Measurements from ENCODE around the gene DEPP1. TPM values are rescaled to one million over a fixed set of nuclear protein-coding genes. Genes with fewer than 3 reads are reported as not detected.

Gene DEPP1
- polyA plus RNA-seq, 2 of the 4 experiments (the other 2 are of a cell fraction) = 0.46 to 0.92 TPM

GRCh38 chr10:44980309-44981171 lies 1.9 kb upstream of the DEPP1 start (continued):
- TF ChIP-seq HOXA7 (CRISPR knock-in tag; IDR thresholded peaks at IDR 0.05) = no peak

DNA sequence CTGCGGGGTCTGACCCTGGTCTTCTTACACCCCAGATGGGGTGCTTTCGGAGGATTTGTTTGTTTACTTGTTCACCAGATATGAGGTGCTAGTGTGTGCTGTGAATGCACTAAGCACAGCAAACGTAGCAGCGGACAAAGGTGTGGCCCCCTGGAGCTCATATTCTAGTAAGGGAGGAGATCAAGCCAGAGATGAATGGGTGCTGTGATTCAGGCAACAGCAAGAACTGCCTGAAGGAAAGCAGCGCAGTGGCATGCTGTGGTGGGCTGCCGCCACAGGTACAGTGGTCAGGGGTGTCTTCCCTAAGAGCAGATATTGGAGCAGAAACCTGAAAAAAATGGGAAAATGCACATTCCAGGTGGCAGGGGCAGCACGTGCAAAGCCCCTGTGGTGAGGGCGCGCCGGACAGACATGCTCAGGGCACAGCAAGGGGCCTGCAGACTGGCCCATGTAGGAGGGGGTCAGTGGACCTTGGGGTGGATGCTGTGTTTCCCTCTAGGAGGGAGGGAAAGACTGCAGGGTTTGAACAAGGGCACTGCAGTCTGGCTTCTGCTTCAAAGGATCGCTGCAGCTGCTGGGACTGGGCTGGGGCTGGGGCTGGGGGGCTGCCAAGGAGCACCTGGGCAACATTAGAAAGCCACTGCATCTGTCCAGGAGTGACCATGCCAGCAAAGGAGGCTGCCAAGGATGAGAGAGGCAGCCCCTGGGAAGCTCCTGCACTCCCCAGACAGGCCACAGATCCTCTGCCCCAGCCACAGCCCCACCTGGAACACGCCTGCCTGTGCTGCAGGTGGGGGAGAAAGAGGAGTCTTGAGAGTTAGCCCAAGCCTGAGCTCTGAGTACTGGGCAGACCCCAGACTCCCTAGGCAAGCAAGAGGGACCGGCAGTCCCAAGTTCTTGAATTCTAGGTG lies 927 bp upstream of the DEPP1 start:
- Histone ChIP-seq H3K27ac (peak overlapping the region; percentile 82 to 92), H3K9me3 (no peaks in the 10 kb centered on the region), H3K4me1 (peaks cover 56% of the 10 kb centered on the region), H3K4me3 (no peak overlapping the region), H3K4me2 (peak overlapping the region; percentile 93)
- FAIRE-seq (no peak), DNase-seq (ENCODE audit: low read depth in 1 of 2, low spot score in 1 of 2) (no peak), ATAC-seq (no peak)
- ChIA-PET CTCF (interaction anchor here (1.1 to 9.7 kb wide), 9 partner anchors 10 to 47 kb away, joined by 3 to 69 read pairs (median 4); no protein-coding TSS in a partner anchor), POLR2A (interaction anchor here (0.6 to 1.2 kb wide), 7 partner anchors 10 to 68 kb away, joined by 3 to 12 read pairs (median 4); partner anchors contain the start of genes RASSF4 and TMEM72)
- TF ChIP-seq NPAS2 (CRISPR knock-in tag; IDR thresholded peaks at IDR 0.05; ENCODE audit: borderline replicate concordance) (no peak), TP53 (CRISPR knock-in tag; IDR thresholded peaks at IDR 0.05) (no peak), ZC3H11A (IDR thresholded peaks at IDR 0.05) (no peak), HOXB13 (CRISPR knock-in tag; IDR thresholded peaks at IDR 0.05; ENCODE audit: low read depth) (no peak), FOXS1 (CRISPR knock-in tag; IDR thresholded peaks at IDR 0.05) (no peak), RCOR1 (IDR thresholded peaks at IDR 0.05; ENCODE audit: low read depth, low read length) (no peak), RNF2 (IDR thresholded peaks at IDR 0.05; ENCODE audit: borderline replicate concordance, low read depth) (no peak), GATA3 (IDR thresholded peaks at IDR 0.05; ENCODE audit: borderline replicate concordance) (no peak), RARB (CRISPR knock-in tag; IDR thresholded peaks at IDR 0.05) (no peak), RAD21 (conservative IDR thresholded peaks at IDR 0.05 in 1 of 2, IDR thresholded peaks at IDR 0.05 in 1 of 2) (no peak), JUN (IDR thresholded peaks at IDR 0.05) (no peak), CBX8 (IDR thresholded peaks at IDR 0.05) (no peak), ESRRA (IDR thresholded peaks at IDR 0.05; ENCODE audit: borderline replicate concordance, low read length) (no peak), HES2 (IDR thresholded peaks at IDR 0.05) (no peak), E2F6 (IDR thresholded peaks at IDR 0.05; ENCODE audit: borderline replicate concordance, low read depth) (no peak)
- WGBS (ENCODE audit: missing lambda C conversion rate) = 87% methylated on average over 13 of the region's 13 CpGs

- TF ChIP-seq MAX (IDR thresholded peaks at IDR 0.05) (no peak), FOSL2 (IDR thresholded peaks at IDR 0.05) (no peak), FOSL2 (CRISPR knock-in tag; IDR thresholded peaks at IDR 0.05) (no peak), CTCF (IDR thresholded peaks at IDR 0.05) (no peak)
- peak overlapping the region; percentile 21; the same call in 1 of the 3 replicates for H3K4me3 ChIP-seq
- H3K4me1 ChIP-seq = peaks cover 61% of the 10 kb centered on the region
- DNase-seq (ENCODE audit: low read depth in 1 of 2, low spot score in 1 of 2) = no peak
- ChIA-PET POLR2A (interaction anchor here (1.0 to 1.2 kb wide), 3 partner anchors 9 to 20 kb away, joined by 3 to 12 read pairs (median 5); partner anchors contain the start of gene RASSF4), CTCF (interaction anchor here (1.0 to 9.7 kb wide), 6 partner anchors 9 to 46 kb away, joined by 3 to 69 read pairs (median 4); no protein-coding TSS in a partner anchor)
- peak overlapping the region; percentile 93 for H3K4me2 ChIP-seq
- peak overlapping the region; percentile 82 to 92 for H3K27ac ChIP-seq
- no peak for ATAC-seq
- FAIRE-seq = no peak
- no peaks in the 10 kb centered on the region for H3K9me3 ChIP-seq
- WGBS (ENCODE audit: missing lambda C conversion rate) = 90% methylated on average over 4 of the region's 4 CpGs
These were observed 418 bp downstream of the DEPP1 start for GRCh38 chr10:44978213-44978569.
